Skeletal muscle satellite cell (primary cell): Measurements from ENCODE around the gene IP6K3.

ENCODE experiments used
- H3K27me3 ChIP-seq: 2 replicates; pipeline ENCODE4 v1.7.0; 2013; ENCODE audit warnings: low read length; ENCODE audit not compliant: control insufficient read depth, insufficient read depth
- H3K36me3 ChIP-seq: 2 replicates; pipeline ENCODE4 v1.7.0; 2013; ENCODE audit warnings: mild to moderate bottlenecking, control low read depth, low read length; ENCODE audit not compliant: insufficient read depth
- H3K4me1 ChIP-seq: 2 replicates; pipeline ENCODE4 v1.7.0; 2013; ENCODE audit warnings: low read length; ENCODE audit not compliant: control insufficient read depth, insufficient read depth
- H3K4me2 ChIP-seq: 2 replicates; pipeline ENCODE4 v1.7.0; 2013; ENCODE audit warnings: mild to moderate bottlenecking, low read length
- H3K4me3 ChIP-seq: 2 replicates; pipeline ENCODE4 v1.7.0; 2013; ENCODE audit warnings: low read length
- H3K9ac ChIP-seq: 2 replicates; pipeline ENCODE4 v1.7.0; 2013; ENCODE audit warnings: mild to moderate bottlenecking, low read depth, low read length, moderate library complexity
- H3K9me3 ChIP-seq: replicated peaks from 2 replicates; pipeline ENCODE4 v1.7.0; 2013; ENCODE audit warnings: mild to moderate bottlenecking, control low read depth, low read length

The IP6K3 gene

GRCh38 chr6:33766921-33767907, 20.5 kb upstream of the IP6K3 start:
- Histone ChIP-seq H3K4me2 (no peak overlapping the region), H3K36me3 (peaks cover 5% of the 10 kb centered on the region), H3K27me3 (no peaks in the 10 kb centered on the region), H3K4me3 (no peak overlapping the region), H3K9me3 (no peaks in the 10 kb centered on the region), H3K4me1 (peaks cover 38% of the 10 kb centered on the region), H3K9ac (no peak overlapping the region)

GRCh38 chr6:33765368-33765767, 18.7 kb upstream of the IP6K3 start:
- Histone ChIP-seq H3K27me3 (no peaks in the 10 kb centered on the region), H3K4me3 (no peak overlapping the region), H3K4me2 (no peak overlapping the region), H3K9me3 (no peaks in the 10 kb centered on the region), H3K4me1 (peaks cover 34% of the 10 kb centered on the region), H3K9ac (no peak overlapping the region), H3K36me3 (no peaks in the 10 kb centered on the region)

- Histone ChIP-seq H3K4me1 (peaks cover 27% of the 10 kb centered on the region), H3K4me2 (no peak overlapping the region), H3K4me3 (no peak overlapping the region), H3K9ac (no peak overlapping the region), H3K9me3 (no peaks in the 10 kb centered on the region), H3K27me3 (no peaks in the 10 kb centered on the region), H3K36me3 (no peaks in the 10 kb centered on the region)
Observed at GRCh38 chr6:33764036-33764435, 17.3 kb upstream of the IP6K3 start.

GRCh38 chr6:33763483-33763882, 16.8 kb upstream of the IP6K3 start:
- Histone ChIP-seq H3K9me3 (no peaks in the 10 kb centered on the region), H3K4me1 (peaks cover 22% of the 10 kb centered on the region), H3K4me3 (no peak overlapping the region), H3K36me3 (no peaks in the 10 kb centered on the region), H3K27me3 (no peaks in the 10 kb centered on the region), H3K4me2 (no peak overlapping the region), H3K9ac (no peak overlapping the region)

- H3K27me3 ChIP-seq: no peaks in the 10 kb centered on the region
- H3K9ac ChIP-seq: no peak overlapping the region
- no peak overlapping the region for H3K4me3 ChIP-seq
- H3K4me2 ChIP-seq: no peak overlapping the region
- H3K36me3 ChIP-seq: no peaks in the 10 kb centered on the region
- H3K9me3 ChIP-seq: no peaks in the 10 kb centered on the region
- peaks cover 19% of the 10 kb centered on the region for H3K4me1 ChIP-seq
Observed at GRCh38 chr6:33762713-33763112, 16.0 kb upstream of the IP6K3 start.

GRCh38 chr6:33761922-33762629, 15.4 kb upstream of the IP6K3 start:
- Histone ChIP-seq H3K4me3 (no peak overlapping the region), H3K27me3 (no peaks in the 10 kb centered on the region), H3K36me3 (no peaks in the 10 kb centered on the region), H3K4me1 (peaks cover 19% of the 10 kb centered on the region), H3K9ac (no peak overlapping the region), H3K4me2 (no peak overlapping the region), H3K9me3 (no peaks in the 10 kb centered on the region)

GRCh38 chr6:33761581-33761921, 14.8 kb upstream of the IP6K3 start:
- H3K36me3 ChIP-seq: no peaks in the 10 kb centered on the region
- no peaks in the 10 kb centered on the region for H3K27me3 ChIP-seq
- no peaks in the 10 kb centered on the region for H3K9me3 ChIP-seq
- no peak overlapping the region for H3K4me3 ChIP-seq
- no peak overlapping the region for H3K4me2 ChIP-seq
- H3K9ac ChIP-seq: no peak overlapping the region
- peaks cover 19% of the 10 kb centered on the region for H3K4me1 ChIP-seq

- no peaks in the 10 kb centered on the region for H3K36me3 ChIP-seq
- no peak overlapping the region for H3K4me2 ChIP-seq
- H3K9me3 ChIP-seq: no peaks in the 10 kb centered on the region
- no peaks in the 10 kb centered on the region for H3K27me3 ChIP-seq
- H3K9ac ChIP-seq: no peak overlapping the region
- H3K4me3 ChIP-seq: no peak overlapping the region
- H3K4me1 ChIP-seq: peaks cover 19% of the 10 kb centered on the region
Observed at GRCh38 chr6:33759887-33760629, 13.4 kb upstream of the IP6K3 start.

GRCh38 chr6:33758815-33759216, 12.1 kb upstream of the IP6K3 start:
- Histone ChIP-seq H3K4me1 (peaks cover 19% of the 10 kb centered on the region), H3K4me3 (no peak overlapping the region), H3K4me2 (no peak overlapping the region), H3K9ac (no peak overlapping the region), H3K36me3 (no peaks in the 10 kb centered on the region), H3K27me3 (no peaks in the 10 kb centered on the region), H3K9me3 (no peaks in the 10 kb centered on the region)

GRCh38 chr6:33757906-33758305, 11.2 kb upstream of the IP6K3 start:
- H3K27me3 ChIP-seq: no peaks in the 10 kb centered on the region
- H3K4me1 ChIP-seq: peaks cover 19% of the 10 kb centered on the region

GRCh38 chr6:33757113-33757512, 10.4 kb upstream of the IP6K3 start:
- no peak overlapping the region for H3K9ac ChIP-seq
- H3K4me1 ChIP-seq: peaks cover 20% of the 10 kb centered on the region
- H3K27me3 ChIP-seq: no peaks in the 10 kb centered on the region
- no peaks in the 10 kb centered on the region for H3K9me3 ChIP-seq
- H3K36me3 ChIP-seq: no peaks in the 10 kb centered on the region
- no peak overlapping the region for H3K4me3 ChIP-seq
- no peak overlapping the region for H3K4me2 ChIP-seq

More at GRCh38 chr6:33757906-33758305, 11.2 kb upstream of the IP6K3 start:
- Histone ChIP-seq H3K4me2 (no peak overlapping the region), H3K4me3 (no peak overlapping the region), H3K9ac (no peak overlapping the region), H3K9me3 (no peaks in the 10 kb centered on the region), H3K36me3 (no peaks in the 10 kb centered on the region)
